Measurements from ENCODE around the gene PA2G4. TPM values are rescaled to one million over a fixed set of nuclear protein-coding genes. Genes with fewer than 3 reads are reported as not detected.

The PA2G4 gene
- total RNA-seq, 1 experiment from 2014 or later: 111 TPM

DNA sequence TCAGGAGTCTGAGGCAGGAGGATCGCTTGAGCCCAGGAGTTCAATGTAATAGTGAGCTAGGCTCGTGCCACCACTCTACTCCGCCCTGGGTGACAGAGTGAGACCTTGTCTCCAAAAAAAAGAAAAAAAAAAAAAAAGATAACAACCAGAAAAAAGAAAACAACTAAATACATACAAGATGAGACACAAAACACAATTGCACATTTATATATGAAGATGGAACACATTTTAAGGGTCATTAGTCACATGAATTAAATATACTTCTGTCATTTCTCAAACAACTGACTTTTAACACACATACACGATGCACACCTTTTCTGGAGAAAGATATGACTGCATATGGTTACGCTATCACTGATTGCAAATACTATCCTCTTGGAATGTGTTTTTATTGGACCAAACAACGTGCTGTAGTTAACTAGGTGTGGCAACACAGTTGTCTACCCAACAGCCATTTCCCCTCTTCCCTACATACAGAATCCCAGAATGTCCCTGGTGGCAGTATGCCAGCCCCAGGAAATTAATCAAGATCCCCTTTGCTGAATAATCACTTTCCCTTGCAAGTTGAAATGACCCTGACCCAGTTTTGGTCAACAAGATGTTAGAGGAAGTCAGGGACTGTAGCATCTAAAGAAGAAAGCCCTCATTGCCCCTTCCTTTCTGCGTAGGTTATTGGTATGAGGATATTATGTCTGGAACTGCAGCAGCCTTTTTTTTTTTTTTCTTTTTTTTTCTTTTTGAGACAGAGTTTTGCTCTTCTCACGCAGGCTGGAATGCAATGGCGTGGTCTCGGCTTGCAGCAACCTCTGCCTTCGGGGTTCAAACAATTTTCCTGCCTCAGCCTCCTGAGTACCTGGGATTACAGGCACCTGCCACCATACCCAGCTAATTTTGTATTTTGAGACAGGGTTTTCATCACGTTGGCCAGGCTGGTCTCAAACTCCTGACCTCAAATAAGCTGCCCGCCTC lies 42.4 kb downstream of the PA2G4 start:
- H3K4me2 ChIP-seq (ENCODE audit: low read depth, low read length, poor library complexity, severe bottlenecking): no peak overlapping the region
- H3K4me3 ChIP-seq (ENCODE audit: low read length): no peak overlapping the region
- H3K9me2 ChIP-seq (replicated peaks; ENCODE audit: insufficient read depth, low read length): no peaks in the 10 kb centered on the region
- peaks cover 9% of the 10 kb centered on the region for H3K4me1 ChIP-seq (ENCODE audit: low read length)
- no peak overlapping the region for H2AFZ ChIP-seq (ENCODE audit: low read length)
- H3K79me2 ChIP-seq (ENCODE audit: low read length): peaks cover 4% of the 10 kb centered on the region; the same call in 1 of the 2 replicates
- no peak for DNase-seq
- H3K9ac ChIP-seq (ENCODE audit: low read length): no peak overlapping the region
- peaks cover 7% of the 10 kb centered on the region; the same call in 1 of the 2 replicates for H3K36me3 ChIP-seq (ENCODE audit: insufficient read depth, low read length)
- H4K20me1 ChIP-seq (ENCODE audit: insufficient read depth, low read depth, low read length): no peaks in the 10 kb centered on the region
- no peak overlapping the region for H3K27ac ChIP-seq (ENCODE audit: low read length)
- no peaks in the 10 kb centered on the region for H3K27me3 ChIP-seq (ENCODE audit: low read length)
- H3K9me3 ChIP-seq (ENCODE audit: low read length): no peaks in the 10 kb centered on the region

GRCh38 chr12:56150563-56150962 lies 46.2 kb downstream of the PA2G4 start:
- Histone ChIP-seq H3K4me2 (ENCODE audit: low read depth, low read length, poor library complexity, severe bottlenecking) (peak overlapping the region; percentile 89), H3K79me2 (ENCODE audit: low read length) (peaks cover 13% of the 10 kb centered on the region; the same call in 1 of the 2 replicates), H3K27ac (ENCODE audit: low read length) (no peak overlapping the region), H3K9me3 (ENCODE audit: low read length) (no peaks in the 10 kb centered on the region), H2AFZ (ENCODE audit: low read length) (no peak overlapping the region), H3K36me3 (ENCODE audit: insufficient read depth, low read length) (no peaks in the 10 kb centered on the region), H3K27me3 (ENCODE audit: low read length) (no peaks in the 10 kb centered on the region), H4K20me1 (ENCODE audit: insufficient read depth, low read depth, low read length) (no peaks in the 10 kb centered on the region), H3K9ac (ENCODE audit: low read length) (no peak overlapping the region), H3K4me1 (ENCODE audit: low read length) (peaks cover 29% of the 10 kb centered on the region), H3K4me3 (ENCODE audit: low read length) (no peak overlapping the region), H3K9me2 (replicated peaks; ENCODE audit: insufficient read depth, low read length) (no peaks in the 10 kb centered on the region)
- DNase-seq: peak; percentile 57

GRCh38 chr12:56151672-56152131 lies 47.3 kb downstream of the PA2G4 start:
- Histone ChIP-seq H3K9me3 (ENCODE audit: low read length) (no peaks in the 10 kb centered on the region), H3K79me2 (ENCODE audit: low read length) (peaks cover 13% of the 10 kb centered on the region; the same call in 1 of the 2 replicates), H3K4me3 (ENCODE audit: low read length) (peak overlapping the region; percentile 83), H3K4me2 (ENCODE audit: low read depth, low read length, poor library complexity, severe bottlenecking) (peak overlapping the region; percentile 89), H2AFZ (ENCODE audit: low read length) (peak overlapping the region; percentile 39), H3K9ac (ENCODE audit: low read length) (peak overlapping the region; percentile 89), H3K4me1 (ENCODE audit: low read length) (peaks cover 29% of the 10 kb centered on the region), H3K9me2 (replicated peaks; ENCODE audit: insufficient read depth, low read length) (no peaks in the 10 kb centered on the region), H3K36me3 (ENCODE audit: insufficient read depth, low read length) (no peaks in the 10 kb centered on the region), H3K27ac (ENCODE audit: low read length) (peak overlapping the region; percentile 91), H3K27me3 (ENCODE audit: low read length) (no peaks in the 10 kb centered on the region), H4K20me1 (ENCODE audit: insufficient read depth, low read depth, low read length) (no peaks in the 10 kb centered on the region)
- peak; percentile 90 for DNase-seq

DNA sequence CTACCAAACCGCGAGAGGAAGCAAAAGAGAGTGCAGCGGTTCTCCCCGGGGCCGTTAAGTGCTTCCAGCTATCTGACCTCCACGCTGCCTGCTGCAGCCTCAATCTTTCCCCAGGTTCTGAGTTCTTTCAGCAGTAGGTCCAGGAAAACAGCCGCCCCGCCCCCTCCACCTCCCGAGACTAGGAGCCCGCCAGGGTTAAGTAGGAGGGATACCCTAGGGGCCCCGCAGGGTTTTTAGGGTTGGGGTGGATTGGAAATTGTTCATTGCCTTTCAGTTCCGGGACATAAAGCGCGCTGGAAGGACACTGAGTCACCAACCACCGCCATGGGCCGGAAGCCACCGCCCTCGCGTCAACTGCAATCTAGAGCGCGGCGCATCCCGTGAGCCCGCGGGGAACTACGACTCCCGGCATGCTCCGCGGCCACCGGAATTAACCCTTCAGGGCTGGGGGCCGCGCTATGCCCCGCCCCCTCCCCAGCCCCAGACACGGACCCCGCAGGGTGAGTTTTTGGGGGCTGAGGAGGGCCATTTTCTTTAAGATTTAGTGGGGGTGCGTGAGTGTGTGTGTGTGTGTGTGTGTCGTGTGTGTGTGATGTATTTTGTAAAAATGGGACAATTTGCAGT lies 47.9 kb downstream of the PA2G4 start, which contains the start of gene MYL6B:
Gene MYL6B, plus strand, starts transcription at position 456 of the 624 bp plus-strand sequence. CDS start 1,332 bp downstream, outside the sequence.
- Histone ChIP-seq H2AFZ (ENCODE audit: low read length) (peak within 1 kb of the TSS; percentile 39), H3K9me2 (replicated peaks; ENCODE audit: insufficient read depth, low read length) (no peaks in the 10 kb centered on the region), H4K20me1 (ENCODE audit: insufficient read depth, low read depth, low read length) (no peaks in the 10 kb centered on the region), H3K9ac (ENCODE audit: low read length) (peak within 1 kb of the TSS; percentile 89), H3K36me3 (ENCODE audit: insufficient read depth, low read length) (no peaks in the 10 kb centered on the region), H3K27ac (ENCODE audit: low read length) (peak within 1 kb of the TSS; percentile 91), H3K79me2 (ENCODE audit: low read length) (peaks cover 13% of the 10 kb centered on the region; the same call in 1 of the 2 replicates), H3K4me2 (ENCODE audit: low read depth, low read length, poor library complexity, severe bottlenecking) (peak within 1 kb of the TSS; percentile 89), H3K9me3 (ENCODE audit: low read length) (no peaks in the 10 kb centered on the region), H3K4me3 (ENCODE audit: low read length) (peak within 1 kb of the TSS; percentile 83), H3K27me3 (ENCODE audit: low read length) (no peaks in the 10 kb centered on the region), H3K4me1 (ENCODE audit: low read length) (peaks cover 35% of the 10 kb centered on the region)
- peak; percentile 98 for DNase-seq

DNA sequence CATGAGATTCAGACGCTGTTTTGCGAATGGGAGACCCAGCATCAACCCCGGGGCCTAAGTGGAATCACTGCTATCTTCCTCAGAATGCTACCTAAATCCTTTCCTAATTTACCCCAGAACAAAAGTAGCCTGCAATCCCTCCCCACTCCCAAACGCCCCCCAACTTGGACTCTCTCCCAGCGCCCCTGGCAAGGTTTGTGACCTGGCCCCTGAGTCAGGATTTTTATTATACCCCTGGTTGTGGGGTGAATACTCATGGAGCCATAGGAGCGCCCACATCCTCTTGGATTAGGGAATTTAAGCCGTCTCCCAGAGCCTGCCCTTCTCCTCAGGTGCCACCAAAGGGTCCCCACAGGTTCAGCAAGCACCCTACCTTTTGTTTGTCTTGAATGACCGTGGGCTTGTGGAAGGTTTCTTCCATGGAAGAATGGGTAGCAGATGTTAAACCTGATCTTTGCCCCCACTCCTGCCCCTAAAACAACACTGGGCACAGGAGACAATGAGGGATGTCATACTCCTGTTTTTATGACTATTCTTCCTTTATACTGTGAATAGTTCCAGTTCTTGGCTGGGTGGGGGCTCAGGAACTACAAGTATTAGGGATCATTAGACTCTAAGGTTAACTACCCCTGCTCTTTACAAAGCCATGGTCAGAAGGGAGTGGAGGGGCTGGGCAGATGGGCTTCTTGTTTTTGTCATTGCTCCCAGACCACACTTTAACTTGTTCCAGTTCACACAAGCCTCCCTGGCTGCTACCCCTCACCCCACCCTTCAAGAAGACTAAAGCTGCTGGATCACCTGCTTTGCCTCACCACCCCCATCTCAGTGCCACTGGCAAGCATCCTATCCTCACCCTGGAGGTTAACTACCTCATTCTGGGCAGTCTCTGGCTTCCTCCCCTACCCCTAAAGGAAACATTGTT lies 48.7 kb downstream of the PA2G4 start:
- no peaks in the 10 kb centered on the region for H3K9me2 ChIP-seq (replicated peaks; ENCODE audit: insufficient read depth, low read length)
- H2AFZ ChIP-seq (ENCODE audit: low read length): no peak overlapping the region
- no peaks in the 10 kb centered on the region for H3K36me3 ChIP-seq (ENCODE audit: insufficient read depth, low read length)
- H3K27ac ChIP-seq (ENCODE audit: low read length): 0 out of 2 replicates have a peak overlapping the region, but pooled peaks have one; percentile 14
- peak overlapping the region; percentile 89 for H3K4me2 ChIP-seq (ENCODE audit: low read depth, low read length, poor library complexity, severe bottlenecking)
- no peaks in the 10 kb centered on the region for H4K20me1 ChIP-seq (ENCODE audit: insufficient read depth, low read depth, low read length)
- H3K4me1 ChIP-seq (ENCODE audit: low read length): peaks cover 38% of the 10 kb centered on the region
- H3K4me3 ChIP-seq (ENCODE audit: low read length): peak overlapping the region; percentile 83
- no peaks in the 10 kb centered on the region for H3K27me3 ChIP-seq (ENCODE audit: low read length)
- peaks cover 13% of the 10 kb centered on the region; the same call in 1 of the 2 replicates for H3K79me2 ChIP-seq (ENCODE audit: low read length)
- peak overlapping the region; percentile 89 for H3K9ac ChIP-seq (ENCODE audit: low read length)
- no peaks in the 10 kb centered on the region for H3K9me3 ChIP-seq (ENCODE audit: low read length)
- DNase-seq: no peak

GRCh38 chr12:56153678-56154065 lies 49.3 kb downstream of the PA2G4 start:
- H3K27ac ChIP-seq (ENCODE audit: low read length): peak overlapping the region; percentile 14; the same call in 1 of the 2 replicates
- H3K79me2 ChIP-seq (ENCODE audit: low read length): peaks cover 19% of the 10 kb centered on the region
- H3K4me3 ChIP-seq (ENCODE audit: low read length): peak overlapping the region; percentile 83; the same call in 1 of the 2 replicates
- H3K9me3 ChIP-seq (ENCODE audit: low read length): no peaks in the 10 kb centered on the region
- H2AFZ ChIP-seq (ENCODE audit: low read length): no peak overlapping the region
- DNase-seq: no peak
- H3K36me3 ChIP-seq (ENCODE audit: insufficient read depth, low read length): no peaks in the 10 kb centered on the region
- peak overlapping the region; percentile 89 for H3K9ac ChIP-seq (ENCODE audit: low read length)
- H3K27me3 ChIP-seq (ENCODE audit: low read length): no peaks in the 10 kb centered on the region
- peaks cover 38% of the 10 kb centered on the region for H3K4me1 ChIP-seq (ENCODE audit: low read length)
- H3K4me2 ChIP-seq (ENCODE audit: low read depth, low read length, poor library complexity, severe bottlenecking): peak overlapping the region; percentile 89
- no peaks in the 10 kb centered on the region for H3K9me2 ChIP-seq (replicated peaks; ENCODE audit: insufficient read depth, low read length)
- H4K20me1 ChIP-seq (ENCODE audit: insufficient read depth, low read depth, low read length): no peaks in the 10 kb centered on the region

GRCh38 chr12:56154246-56154771 lies 50.0 kb downstream of the PA2G4 start:
- Histone ChIP-seq H3K27me3 (ENCODE audit: low read length) (no peaks in the 10 kb centered on the region), H3K9ac (ENCODE audit: low read length) (peak overlapping the region; percentile 89), H3K4me1 (ENCODE audit: low read length) (peaks cover 40% of the 10 kb centered on the region), H2AFZ (ENCODE audit: low read length) (no peak overlapping the region), H3K4me2 (ENCODE audit: low read depth, low read length, poor library complexity, severe bottlenecking) (peak overlapping the region; percentile 89), H3K4me3 (ENCODE audit: low read length) (no peak overlapping the region), H3K9me3 (ENCODE audit: low read length) (no peaks in the 10 kb centered on the region), H3K9me2 (replicated peaks; ENCODE audit: insufficient read depth, low read length) (no peaks in the 10 kb centered on the region), H3K27ac (ENCODE audit: low read length) (peak overlapping the region; percentile 14; the same call in 1 of the 2 replicates), H3K79me2 (ENCODE audit: low read length) (peaks cover 25% of the 10 kb centered on the region), H4K20me1 (ENCODE audit: insufficient read depth, low read depth, low read length) (no peaks in the 10 kb centered on the region), H3K36me3 (ENCODE audit: insufficient read depth, low read length) (no peaks in the 10 kb centered on the region)
- peak; percentile 54 for DNase-seq

Data from Karpas-422 (cell line).